ENCODE data around the gene USP53. TPM values are rescaled to one million over a fixed set of nuclear protein-coding genes. Genes with fewer than 3 reads are reported as not detected.

The USP53 gene
- total RNA-seq, 1 donor from 2014 or later, result 39.9 TPM

DNA sequence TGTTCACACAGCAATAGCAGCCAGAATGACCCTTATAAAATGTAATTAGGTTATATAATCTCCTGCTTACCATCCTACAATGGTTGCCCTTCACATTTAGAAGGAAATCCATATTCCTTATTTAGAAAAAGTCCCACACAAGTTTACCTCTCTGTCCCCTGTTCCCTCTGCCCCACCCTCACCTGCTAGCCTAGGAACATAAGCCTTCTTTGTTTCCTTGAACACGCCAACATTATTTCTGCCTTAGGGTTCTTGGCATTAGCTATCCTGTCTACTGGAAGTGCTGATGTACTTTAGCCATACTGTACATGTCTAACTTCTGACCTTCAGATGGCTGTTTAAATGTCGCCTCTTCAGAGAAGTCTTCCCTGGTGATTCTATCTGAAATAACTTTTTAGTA is 28.4 kb upstream of the USP53 start:
- TF ChIP-seq, protein P1, sequence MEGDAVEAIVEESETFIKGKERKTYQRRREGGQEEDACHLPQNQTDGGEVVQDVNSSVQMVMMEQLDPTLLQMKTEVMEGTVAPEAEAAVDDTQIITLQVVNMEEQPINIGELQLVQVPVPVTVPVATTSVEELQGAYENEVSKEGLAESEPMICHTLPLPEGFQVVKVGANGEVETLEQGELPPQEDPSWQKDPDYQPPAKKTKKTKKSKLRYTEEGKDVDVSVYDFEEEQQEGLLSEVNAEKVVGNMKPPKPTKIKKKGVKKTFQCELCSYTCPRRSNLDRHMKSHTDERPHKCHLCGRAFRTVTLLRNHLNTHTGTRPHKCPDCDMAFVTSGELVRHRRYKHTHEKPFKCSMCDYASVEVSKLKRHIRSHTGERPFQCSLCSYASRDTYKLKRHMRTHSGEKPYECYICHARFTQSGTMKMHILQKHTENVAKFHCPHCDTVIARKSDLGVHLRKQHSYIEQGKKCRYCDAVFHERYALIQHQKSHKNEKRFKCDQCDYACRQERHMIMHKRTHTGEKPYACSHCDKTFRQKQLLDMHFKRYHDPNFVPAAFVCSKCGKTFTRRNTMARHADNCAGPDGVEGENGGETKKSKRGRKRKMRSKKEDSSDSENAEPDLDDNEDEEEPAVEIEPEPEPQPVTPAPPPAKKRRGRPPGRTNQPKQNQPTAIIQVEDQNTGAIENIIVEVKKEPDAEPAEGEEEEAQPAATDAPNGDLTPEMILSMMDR (IDR thresholded peaks at IDR 0.05; ENCODE audit: borderline replicate concordance), result no peak
- intact Hi-C loops (cut with micrococcal nuclease), result no loop called here

GRCh38 chr4:119189638-119190037 is 22.9 kb upstream of the USP53 start:
- Histone ChIP-seq H3K27ac (replicated peaks) (peak overlapping the region; percentile 74), H3K4me3 (no peak overlapping the region), H3K36me3 (no peaks in the 10 kb centered on the region), H3K4me1 (peaks cover 26% of the 10 kb centered on the region), H3K27me3 (ENCODE audit: low read depth) (no peaks in the 10 kb centered on the region), H3K9me3 (replicated peaks) (no peaks in the 10 kb centered on the region)
- TF ChIP-seq, protein P1 (IDR thresholded peaks at IDR 0.05; ENCODE audit: borderline replicate concordance), result no peak
- DNase-seq, result no peak
- intact Hi-C loops (cut with micrococcal nuclease), result no loop called here

More for the DNA sequence above, 28.4 kb upstream of the USP53 start:
- Histone ChIP-seq H3K27me3 (ENCODE audit: low read depth) (no peaks in the 10 kb centered on the region), H3K4me3 (no peak overlapping the region), H3K36me3 (peaks cover 7% of the 10 kb centered on the region), H3K4me1 (peaks cover 44% of the 10 kb centered on the region), H3K27ac (replicated peaks) (peak overlapping the region; percentile 31), H3K9me3 (replicated peaks) (no peaks in the 10 kb centered on the region)
- no peak for DNase-seq

GRCh38 chr4:119190354-119190753 is 22.2 kb upstream of the USP53 start:
- no peaks in the 10 kb centered on the region for H3K36me3 ChIP-seq
- peak overlapping the region; percentile 74 for H3K27ac ChIP-seq (replicated peaks)
- no peak overlapping the region for H3K4me3 ChIP-seq
- no peak for DNase-seq
- peaks cover 26% of the 10 kb centered on the region for H3K4me1 ChIP-seq
- no peaks in the 10 kb centered on the region for H3K9me3 ChIP-seq (replicated peaks)
- H3K27me3 ChIP-seq (ENCODE audit: low read depth), result no peaks in the 10 kb centered on the region
- intact Hi-C loops (cut with micrococcal nuclease), result no loop called here
- TF ChIP-seq, protein P1 (IDR thresholded peaks at IDR 0.05; ENCODE audit: borderline replicate concordance), result no peak

- DNase-seq, result no peak
- intact Hi-C loops (cut with micrococcal nuclease), result no loop called here
- H3K27me3 ChIP-seq (ENCODE audit: low read depth), result no peaks in the 10 kb centered on the region
- peaks cover 26% of the 10 kb centered on the region for H3K4me1 ChIP-seq
- no peak overlapping the region for H3K4me3 ChIP-seq
- peaks cover 8% of the 10 kb centered on the region for H3K9me3 ChIP-seq (replicated peaks)
- TF ChIP-seq, protein P1 (IDR thresholded peaks at IDR 0.05; ENCODE audit: borderline replicate concordance), result no peak
- no peaks in the 10 kb centered on the region for H3K36me3 ChIP-seq
- H3K27ac ChIP-seq (replicated peaks), result peak overlapping the region; percentile 74
Measured at GRCh38 chr4:119191505-119191904, 21.0 kb upstream of the USP53 start.

DNA sequence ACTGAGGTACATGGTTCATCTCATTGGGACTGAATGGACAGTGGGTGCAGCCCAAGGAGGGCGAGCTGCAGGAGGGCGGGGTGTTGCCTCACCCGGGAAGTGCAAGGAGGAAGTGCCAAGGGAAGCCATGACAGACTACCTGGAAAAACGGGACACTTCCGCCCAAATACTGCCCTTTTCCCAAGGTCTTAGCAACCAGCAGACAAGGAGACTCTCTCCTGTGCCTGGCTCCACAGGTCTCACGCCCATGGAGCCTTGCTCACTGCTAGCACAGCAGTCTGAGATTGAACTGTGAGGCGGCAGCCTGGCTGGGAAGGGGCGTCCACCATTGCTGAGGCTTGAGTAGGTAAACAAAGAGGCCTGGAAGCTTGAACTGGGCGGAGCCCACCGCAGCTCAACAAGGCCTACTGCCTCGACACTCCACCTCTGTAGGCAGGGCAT is 14.7 kb upstream of the USP53 start:
- Histone ChIP-seq H3K27me3 (ENCODE audit: low read depth) (no peaks in the 10 kb centered on the region), H3K4me1 (no peaks in the 10 kb centered on the region), H3K9me3 (replicated peaks) (peaks cover 12% of the 10 kb centered on the region), H3K27ac (replicated peaks) (no peak overlapping the region), H3K4me3 (no peak overlapping the region), H3K36me3 (no peaks in the 10 kb centered on the region)
- no peak for DNase-seq
- intact Hi-C loops (cut with micrococcal nuclease), result no loop called here
- TF ChIP-seq, protein P1 (IDR thresholded peaks at IDR 0.05; ENCODE audit: borderline replicate concordance), result no peak
